ENCODE data around the gene SLC26A3. TPM values are rescaled to one million over a fixed set of nuclear protein-coding genes. Genes with fewer than 3 reads are reported as not detected.

The SLC26A3 gene
- total RNA-seq, 4 donors from 2014 or later, result 4.5 to 13.1 (median 10.4) TPM

- Histone ChIP-seq H3K4me3 (no peak overlapping the region), H3K27ac (replicated peaks in 1 of 4) (no peak overlapping the region), H3K36me3 (no peaks in the 10 kb centered on the region), H3K27me3 (no peaks in the 10 kb centered on the region), H3K9me3 (no peaks in the 10 kb centered on the region), H3K4me1 (no peaks in the 10 kb centered on the region)
- intact Hi-C loops (cut with DNase I), result no loop called here
- 91% methylated on average over 1 of the region's 1 CpG for WGBS
- DNase-seq (ENCODE audit: extremely low spot score), result no peak
- TF ChIP-seq POLR2AphosphoS5 (IDR thresholded peaks at IDR 0.05) (no peak), POLR2A (IDR thresholded peaks at IDR 0.05; ENCODE audit: low read depth) (no peak), EP300 (IDR thresholded peaks at IDR 0.05) (no peak), CTCF (IDR thresholded peaks at IDR 0.05) (no peak)
Measured at GRCh38 chr7:107824858-107825257, 21.8 kb upstream of the SLC26A3 start.

GRCh38 chr7:107818622-107819021, 15.6 kb upstream of the SLC26A3 start:
- DNase-seq (ENCODE audit: extremely low spot score), result no peak
- Histone ChIP-seq H3K36me3 (no peaks in the 10 kb centered on the region), H3K4me1 (peaks cover 0 to 20% (median 14%) of the 10 kb centered on the region in 4 donors), H3K9me3 (no peaks in the 10 kb centered on the region), H3K27ac (replicated peaks in 1 of 4) (no peak overlapping the region), H3K27me3 (no peaks in the 10 kb centered on the region), H3K4me3 (no peak overlapping the region)
- intact Hi-C loops (cut with DNase I), result loop anchor here (5.0 kb wide), 2 partner anchors 49 to 76 kb away; partner anchors contain the start of gene CBLL1
- no peak for TF ChIP-seq POLR2A (IDR thresholded peaks at IDR 0.05; ENCODE audit: low read depth)
- TF ChIP-seq EP300 (IDR thresholded peaks at IDR 0.05), result no peak
- TF ChIP-seq CTCF (IDR thresholded peaks at IDR 0.05), result no peak
- no peak for TF ChIP-seq POLR2AphosphoS5 (IDR thresholded peaks at IDR 0.05)
- 82% methylated on average over 2 of the region's 2 CpGs for WGBS

- Histone ChIP-seq H3K9me3 (no peaks in the 10 kb centered on the region), H3K36me3 (no peaks in the 10 kb centered on the region), H3K27ac (replicated peaks in 1 of 4) (peak overlapping the region; percentile 76 to 86 (median 82)), H3K4me1 (peaks cover 0 to 43% (median 29%) of the 10 kb centered on the region in 4 donors), H3K27me3 (no peaks in the 10 kb centered on the region), H3K4me3 (no peak overlapping the region)
- WGBS, result 56% methylated on average over 6 of the region's 6 CpGs
- intact Hi-C loops (cut with DNase I), result loop anchor here (5.0 kb wide), 2 partner anchors 51 to 74 kb away; partner anchors contain the start of gene CBLL1
- DNase-seq (ENCODE audit: extremely low spot score), result no peak
- TF ChIP-seq POLR2AphosphoS5 (IDR thresholded peaks at IDR 0.05) (peak; percentile 63 to 77), CTCF (IDR thresholded peaks at IDR 0.05) (no peak)
Measured at GRCh38 chr7:107816011-107816566, 13.1 kb upstream of the SLC26A3 start.

- 41% methylated on average over 4 of the region's 4 CpGs for WGBS
- peak overlapping the region; percentile 76 to 86 (median 82) for H3K27ac ChIP-seq (replicated peaks in 1 of 4)
- TF ChIP-seq EP300 (IDR thresholded peaks at IDR 0.05) (no peak), CTCF (IDR thresholded peaks at IDR 0.05) (no peak), POLR2AphosphoS5 (IDR thresholded peaks at IDR 0.05) (no peak), POLR2A (IDR thresholded peaks at IDR 0.05; ENCODE audit: low read depth) (no peak)
Measured at GRCh38 chr7:107815254-107815882, 12.3 kb upstream of the SLC26A3 start.

More at GRCh38 chr7:107815254-107815882, 12.3 kb upstream of the SLC26A3 start:
- peaks cover 0 to 50% (median 32%) of the 10 kb centered on the region in 4 donors for H3K4me1 ChIP-seq
- H3K27me3 ChIP-seq, result no peaks in the 10 kb centered on the region
- no peak overlapping the region for H3K4me3 ChIP-seq
- DNase-seq (ENCODE audit: extremely low spot score), result no peak
- H3K9me3 ChIP-seq, result no peaks in the 10 kb centered on the region
- no peaks in the 10 kb centered on the region for H3K36me3 ChIP-seq
- intact Hi-C loops (cut with DNase I), result loop anchor here (5.0 kb wide), 2 partner anchors 52 to 73 kb away; partner anchors contain the start of gene CBLL1
